Caco-2 (cell line): ENCODE measurements around the gene VPS26B. TPM values are rescaled to one million over a fixed set of nuclear protein-coding genes. Genes with fewer than 3 reads are reported as not detected.

Source experiments
- BruUV-seq: library from RNA; stranded (reverse); fragments of 400-500 nt; replicated peaks from 2 replicates; lab custom pipeline; 2021; lab: Mats Ljungman, UMichigan
- CTCF ChIA-PET: fragments of 300-600 bp; sonication (Branson Sonifier 250); formaldehyde crosslinking; loops from one replicate; lab custom pipeline; 2022; ENCODE audit warnings: antibody characterized with exemption; lab: Charles Lee
- POLR2A ChIA-PET: fragments of 300-600 bp; sonication (Branson Sonifier 250); formaldehyde crosslinking; loops from one replicate; lab custom pipeline; 2022; ENCODE audit warnings: antibody characterized with exemption; lab: Charles Lee
- DNase-seq, 2 experiments: peaks; one replicate each; pipeline versions ENCODE4 v3.0.0 to v3.0.0-alpha.2; 2020 to 2022
- H3K27me3 ChIP-seq: replicated peaks from 2 replicates; pipeline ENCODE4 v1.6.0; 2011; ENCODE audit warnings: low read length; ENCODE audit not compliant: control insufficient read depth, insufficient read depth
- H3K36me3 ChIP-seq: 2 replicates; pipeline ENCODE4 v1.5.1; 2011; ENCODE audit warnings: low read length; ENCODE audit not compliant: control insufficient read depth, insufficient read depth
- H3K4me1 ChIP-seq: fragments of 250-450 bp; sonication (Bioruptor Pico); 2 replicates; pipeline ENCODE4 v1.5.1; 2020; ENCODE audit warnings: mild to moderate bottlenecking
- H3K4me3 ChIP-seq: 2 replicates; pipeline ENCODE4 v1.5.1; 2011; ENCODE audit warnings: low read depth, mild to moderate bottlenecking, control low read depth, low read length
- H3K9me3 ChIP-seq: fragments of 250-450 bp; sonication (Bioruptor Pico); 2 replicates; pipeline ENCODE4 v1.5.1; 2020; ENCODE audit warnings: mild to moderate bottlenecking, moderate library complexity
- H3K27ac Mint-ChIP-seq: one replicate; pipeline ENCODE4 v1.8.0; 2022; ENCODE audit warnings: mixed read lengths; ENCODE audit not compliant: unreplicated experiment
- H3K27me3 Mint-ChIP-seq: one replicate; pipeline ENCODE4 v1.8.0; 2022; ENCODE audit warnings: mixed read lengths; ENCODE audit not compliant: insufficient read depth, unreplicated experiment
- H3K36me3 Mint-ChIP-seq: one replicate; pipeline ENCODE4 v1.8.0; 2022; ENCODE audit warnings: mild to moderate bottlenecking, mixed read lengths; ENCODE audit not compliant: insufficient read depth, unreplicated experiment
- H3K4me1 Mint-ChIP-seq: one replicate; pipeline ENCODE4 v1.8.0; 2022; ENCODE audit warnings: low read depth, mixed read lengths; ENCODE audit not compliant: unreplicated experiment
- H3K4me3 Mint-ChIP-seq: one replicate; pipeline ENCODE4 v1.8.0; 2022; ENCODE audit warnings: mild to moderate bottlenecking, moderate library complexity, mixed read lengths; ENCODE audit not compliant: unreplicated experiment
- H3K9me3 Mint-ChIP-seq: one replicate; pipeline ENCODE4 v1.8.0; 2022; ENCODE audit warnings: mixed read lengths; ENCODE audit not compliant: unreplicated experiment
- CTCF ChIP-seq, 2 experiments: fragments of 200-600 bp in 1 of 2; IDR thresholded peaks; 1 replicate in 1 of 2; 2 replicates in 1 of 2; pipeline versions ENCODE4 v1.5.1 to v1.8.0; 2011 to 2022; ENCODE audit warnings: antibody characterized with exemption in 1 of 2, control low read depth in 1 of 2, inconsistent platforms in 1 of 2, low read depth in 1 of 2, low read length in 1 of 2, mild to moderate bottlenecking in 1 of 2, moderate library complexity in 1 of 2; ENCODE audit not compliant: insufficient read depth in 1 of 2, severe bottlenecking in 1 of 2, unreplicated experiment in 1 of 2
- intact Hi-C: fragments of 100-400 bp; cut with micrococcal nuclease; formaldehyde crosslinking; loops from one replicate; pipeline ENCODE4 v1.10.0; 2022; ENCODE audit not compliant: unreplicated experiment
- total RNA-seq: library from RNA; stranded (reverse); gene quantifications from 2 replicates; pipeline ENCODE4 v1.2.3, GENCODE V29; 2022

Gene VPS26B
- total RNA-seq, 1 experiment from 2014 or later, result 78.1 TPM

- no peaks in the 10 kb centered on the region for H3K36me3 Mint-ChIP-seq
- Histone ChIP-seq H3K36me3 (no peaks in the 10 kb centered on the region), H3K4me3 (no peak overlapping the region), H3K4me1 (no peaks in the 10 kb centered on the region), H3K9me3 (no peaks in the 10 kb centered on the region), H3K27me3 (no peaks in the 10 kb centered on the region)
- intact Hi-C loops, result loop anchor here (10.0 kb wide), 1 partner anchor 598 kb away; no protein-coding TSS in a partner anchor
- H3K27ac Mint-ChIP-seq, result no peak overlapping the region
- H3K9me3 Mint-ChIP-seq, result no peaks in the 10 kb centered on the region
- no peak for TF ChIP-seq CTCF (IDR thresholded peaks at IDR 0.05; ENCODE audit: insufficient read depth in 1 of 2, low read depth in 1 of 2, low read length in 1 of 2, severe bottlenecking in 1 of 2, unreplicated experiment in 1 of 2)
- ChIA-PET CTCF (no interaction called here), POLR2A (no interaction called here)
- no peaks in the 10 kb centered on the region for H3K4me1 Mint-ChIP-seq
- peak in 1 of 2 experiments; percentile 9 for DNase-seq
- peaks cover 2% of the 10 kb centered on the region for H3K27me3 Mint-ChIP-seq
- BruUV-seq, result no TSS peak
- no peak overlapping the region for H3K4me3 Mint-ChIP-seq
These were observed 42.0 kb downstream of the VPS26B start for GRCh38 chr11:134266440-134266839.

GRCh38 chr11:134266841-134267251 lies 42.4 kb downstream of the VPS26B start:
- Histone ChIP-seq H3K9me3 (no peaks in the 10 kb centered on the region), H3K27me3 (no peaks in the 10 kb centered on the region), H3K4me1 (no peaks in the 10 kb centered on the region), H3K4me3 (no peak overlapping the region), H3K36me3 (no peaks in the 10 kb centered on the region)
- no peak for TF ChIP-seq CTCF (IDR thresholded peaks at IDR 0.05; ENCODE audit: insufficient read depth in 1 of 2, low read depth in 1 of 2, low read length in 1 of 2, severe bottlenecking in 1 of 2, unreplicated experiment in 1 of 2)
- ChIA-PET POLR2A (no interaction called here), CTCF (no interaction called here)
- H3K27me3 Mint-ChIP-seq, result peaks cover 2% of the 10 kb centered on the region
- no peaks in the 10 kb centered on the region for H3K36me3 Mint-ChIP-seq
- no peak overlapping the region for H3K4me3 Mint-ChIP-seq
- H3K4me1 Mint-ChIP-seq, result no peaks in the 10 kb centered on the region
- H3K9me3 Mint-ChIP-seq, result no peaks in the 10 kb centered on the region
- intact Hi-C loops, result loop anchor here (10.0 kb wide), 1 partner anchor 598 kb away; no protein-coding TSS in a partner anchor
- DNase-seq, result peak in 1 of 2 experiments; percentile 5
- H3K27ac Mint-ChIP-seq, result no peak overlapping the region
- BruUV-seq, result no TSS peak

GRCh38 chr11:134267461-134267860 lies 43.0 kb downstream of the VPS26B start:
- intact Hi-C loops, result loop anchor here (10.0 kb wide), 1 partner anchor 597 kb away; no protein-coding TSS in a partner anchor
- Histone ChIP-seq H3K4me1 (peaks cover 5% of the 10 kb centered on the region; the same call in 1 of the 2 replicates), H3K4me3 (no peak overlapping the region), H3K27me3 (no peaks in the 10 kb centered on the region), H3K36me3 (no peaks in the 10 kb centered on the region), H3K9me3 (no peaks in the 10 kb centered on the region)
- Mint-ChIP-seq H3K27ac (no peak overlapping the region), H3K9me3 (no peaks in the 10 kb centered on the region), H3K4me3 (no peak overlapping the region), H3K36me3 (no peaks in the 10 kb centered on the region), H3K4me1 (no peaks in the 10 kb centered on the region), H3K27me3 (peaks cover 5% of the 10 kb centered on the region)
- ChIA-PET POLR2A (no interaction called here), CTCF (no interaction called here)
- no TSS peak for BruUV-seq
- no peak for TF ChIP-seq CTCF (IDR thresholded peaks at IDR 0.05; ENCODE audit: insufficient read depth in 1 of 2, low read depth in 1 of 2, low read length in 1 of 2, severe bottlenecking in 1 of 2, unreplicated experiment in 1 of 2)
- DNase-seq, result peak in 1 of 2 experiments; percentile 8
